GF-D8 (cell line): ENCODE measurements around the gene GAN.
"Not testable (repeated sequence)": the region's sequence is repeated elsewhere in the genome, so short reads cannot be mapped to it uniquely, and the experiment has no call there.

Experiments
- DNase-seq: peaks from one replicate; lab custom pipeline; 2025; lab: John Stamatoyannopoulos, UW

Gene GAN

DNA sequence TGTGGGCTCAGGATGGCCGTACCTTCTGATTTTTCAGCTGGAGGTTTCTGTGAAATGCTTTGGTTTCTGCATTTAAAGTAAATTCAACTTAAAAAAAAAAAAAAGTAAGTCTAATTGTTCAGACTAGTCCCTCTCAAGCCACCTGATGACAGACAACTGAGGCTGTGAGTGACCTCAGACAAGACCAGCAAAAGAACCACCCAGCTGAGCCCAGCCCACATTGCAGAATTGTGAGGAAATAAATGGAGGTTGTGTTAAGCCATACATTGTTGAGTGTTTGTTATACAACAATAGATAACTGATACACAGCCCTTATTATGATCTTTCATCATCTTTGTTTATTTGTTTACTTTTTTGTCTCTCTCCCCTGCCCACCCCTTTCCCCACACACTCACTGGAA lies 85.1 kb downstream of the GAN start:
- no peak for DNase-seq

DNA sequence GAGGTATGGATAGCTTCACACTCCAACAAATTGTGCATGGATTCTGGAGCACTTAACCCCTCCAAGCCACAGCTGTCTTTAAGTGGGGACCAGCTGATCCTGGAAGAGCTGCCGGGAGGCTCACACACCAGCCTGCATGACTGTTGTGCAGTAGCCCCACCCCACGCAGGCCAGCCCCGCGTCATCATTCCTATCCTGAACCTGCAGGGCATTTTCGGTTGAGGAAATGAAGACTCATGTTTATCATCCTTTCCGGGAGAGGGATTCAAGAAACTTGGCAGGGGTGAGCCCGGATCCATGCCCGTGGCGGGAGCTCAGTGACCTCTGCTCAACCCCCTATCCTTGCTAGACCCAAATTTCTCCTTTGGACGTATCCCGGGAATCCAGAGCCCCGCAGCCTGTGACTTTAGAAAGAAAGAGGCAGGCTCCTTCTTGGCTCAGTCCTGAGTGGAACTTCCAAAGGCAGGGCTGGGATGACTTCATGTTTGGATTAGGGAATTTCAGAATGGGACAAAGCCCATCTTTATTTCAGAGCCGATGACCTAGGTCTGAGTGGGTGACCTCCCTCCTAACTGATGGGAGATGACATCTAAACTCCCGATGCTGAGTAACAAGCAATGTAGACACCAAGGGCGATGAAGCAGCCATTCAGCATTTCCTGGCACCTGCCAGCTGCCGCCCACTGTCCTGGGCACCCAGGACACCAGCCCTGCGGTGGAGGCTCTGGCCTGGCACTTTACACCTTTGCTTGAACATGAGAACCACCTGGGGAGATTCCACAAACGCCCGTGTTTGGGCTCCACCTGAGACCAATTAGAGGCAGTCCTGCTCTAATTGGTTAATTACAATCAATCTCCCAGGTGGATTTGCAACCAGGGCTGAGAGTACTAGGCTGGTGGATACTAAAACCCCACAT lies 86.5 kb downstream of the GAN start:
- DNase-seq = no peak

DNA sequence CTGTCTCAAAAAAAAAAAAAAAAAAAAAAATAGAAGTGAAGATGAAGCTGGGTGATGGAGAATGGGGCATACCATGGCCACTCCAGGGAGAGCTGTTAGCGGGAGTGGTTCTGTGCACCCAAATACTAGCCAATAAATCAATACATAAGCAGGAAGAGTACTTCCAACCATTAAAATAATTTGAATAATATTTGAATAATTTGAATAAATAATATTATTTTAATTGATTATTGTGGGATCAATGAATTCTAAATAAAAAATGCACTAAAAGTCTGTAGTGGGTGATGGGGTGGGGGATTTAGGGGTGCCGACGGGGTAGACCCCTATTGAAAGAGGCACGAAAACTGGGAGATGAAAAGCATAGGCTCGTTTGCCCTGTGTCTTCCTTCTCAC lies 88.4 kb downstream of the GAN start:
- no peak for DNase-seq

DNA sequence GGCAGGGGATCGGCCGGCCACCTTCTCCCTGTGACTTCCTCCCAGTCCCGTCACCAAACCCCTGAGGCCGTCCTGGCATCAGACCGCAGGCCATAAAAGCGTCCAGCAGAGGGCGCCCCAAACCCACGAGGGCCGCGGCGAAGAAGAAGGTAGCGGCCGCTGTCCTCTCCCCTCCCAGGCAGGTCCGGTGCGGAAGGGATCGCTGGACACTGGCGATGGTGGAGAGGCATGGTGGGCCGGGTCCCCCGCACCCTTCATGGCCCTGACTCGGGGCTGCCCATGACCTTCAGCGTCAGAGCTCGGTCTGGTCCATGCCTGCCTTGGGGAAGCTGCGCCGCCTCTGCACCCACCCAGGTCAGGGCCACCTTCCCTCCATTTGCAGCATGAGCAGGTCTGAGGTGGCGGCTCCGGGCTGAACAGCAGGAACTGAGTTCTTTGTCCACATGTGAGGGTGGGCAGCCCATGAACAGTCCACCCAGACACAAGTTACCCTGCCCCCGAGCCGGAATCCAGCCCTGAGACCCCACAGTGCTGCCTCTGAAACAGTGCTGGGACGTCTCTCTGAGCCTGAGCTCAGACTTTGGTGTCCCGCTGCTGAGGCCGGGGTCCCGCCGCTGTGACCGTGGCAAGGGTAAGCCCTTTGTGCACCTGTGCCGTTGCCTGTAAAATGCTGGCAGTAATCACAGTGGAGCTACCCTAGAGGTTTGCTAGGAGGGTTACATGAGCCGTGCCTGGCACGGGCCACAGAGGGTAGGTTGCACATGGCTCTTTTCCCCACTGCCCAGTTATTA lies 89.0 kb downstream of the GAN start:
- peak; percentile 26 for DNase-seq

DNA sequence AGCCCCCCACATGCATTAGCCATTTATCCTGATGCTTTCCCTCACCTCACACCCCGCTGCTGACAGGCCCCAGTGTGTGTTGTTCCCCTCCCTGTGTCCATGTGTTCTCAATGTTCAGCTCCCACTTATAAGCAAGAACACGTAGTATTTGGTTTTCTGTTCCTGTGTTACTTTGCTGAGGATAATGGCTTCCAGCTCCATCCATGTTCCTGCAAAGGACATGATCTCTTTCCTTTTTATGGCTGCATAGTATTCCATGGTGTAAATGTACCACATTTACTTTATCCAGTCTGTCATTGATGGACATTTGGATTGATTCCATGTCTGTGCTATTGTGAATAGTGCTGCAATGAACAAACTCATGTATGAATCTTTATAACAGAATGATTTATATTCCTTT lies 90.2 kb downstream of the GAN start:
- DNase-seq = not testable (repeated sequence)

DNA sequence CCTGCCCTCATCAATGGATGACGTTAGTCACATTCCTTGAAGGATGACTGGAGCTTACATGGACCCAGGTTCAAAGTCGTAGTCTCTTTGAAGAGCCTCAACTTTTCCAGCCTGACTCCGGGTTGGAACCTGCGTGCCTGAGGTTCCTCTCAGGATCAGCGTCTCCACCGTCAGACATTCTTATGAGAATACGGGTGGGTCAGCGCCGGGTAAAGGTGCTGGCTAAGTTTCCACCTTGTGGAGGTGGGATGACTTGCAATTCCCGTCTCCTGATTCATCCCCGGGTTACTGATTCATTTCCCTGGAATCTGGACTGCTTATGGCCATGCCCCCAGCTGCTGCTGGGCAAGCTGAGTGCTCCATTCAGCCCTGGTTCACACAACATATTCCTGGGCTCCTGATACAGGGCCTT lies 90.9 kb downstream of the GAN start:
- no peak for DNase-seq

DNA sequence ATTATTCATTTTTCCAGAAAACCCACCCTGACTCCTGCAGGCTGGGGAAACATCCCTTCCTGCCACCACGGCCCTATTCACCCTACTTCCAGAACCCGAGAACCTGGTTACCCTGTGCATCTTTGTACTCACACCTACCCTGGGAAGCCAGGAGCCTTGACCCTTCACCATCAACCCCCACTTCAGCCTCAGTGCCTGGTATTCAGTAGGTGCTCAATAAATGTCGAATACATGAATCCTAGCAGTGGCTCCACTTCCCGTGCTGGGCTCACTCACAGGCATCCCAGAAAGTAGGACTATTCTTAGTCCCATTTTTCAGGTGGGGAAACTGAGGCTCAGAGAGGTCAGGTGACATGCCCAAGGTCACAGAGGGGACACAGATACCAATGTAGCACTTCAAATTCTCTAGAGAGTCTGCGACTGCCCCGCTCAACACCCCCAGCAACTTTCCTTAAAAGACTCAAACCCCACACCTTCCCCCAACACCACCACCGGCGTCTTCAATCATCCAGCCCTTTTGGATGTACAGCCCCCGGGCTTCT lies 93.7 kb downstream of the GAN start:
- no peak for DNase-seq

DNA sequence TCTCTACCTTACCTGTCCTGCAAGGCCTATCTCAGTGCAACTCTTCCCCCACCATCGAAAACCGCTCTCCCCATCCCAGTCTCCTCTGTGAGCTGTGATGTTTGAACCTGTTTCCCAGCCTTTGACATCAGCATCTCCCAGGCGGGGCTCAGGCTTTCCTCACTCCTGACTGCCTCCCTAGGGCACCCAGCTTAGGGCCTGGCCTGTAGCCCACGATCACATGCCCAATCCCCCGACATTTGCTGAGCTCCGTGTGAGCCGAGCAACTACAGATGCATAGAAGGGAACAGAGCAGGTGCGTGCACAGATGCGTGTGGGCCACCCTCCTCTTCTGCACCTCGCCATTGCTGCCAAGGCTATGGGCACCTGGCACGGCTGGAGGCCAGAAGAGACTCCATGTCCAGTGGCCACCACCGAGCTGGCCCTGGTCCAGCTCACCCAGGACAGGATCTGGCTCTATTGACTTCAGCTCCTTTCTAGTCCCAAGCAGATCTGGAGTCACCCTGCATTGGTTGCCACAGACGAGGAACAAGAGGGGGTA lies 94.3 kb downstream of the GAN start:
- DNase-seq = no peak

DNA sequence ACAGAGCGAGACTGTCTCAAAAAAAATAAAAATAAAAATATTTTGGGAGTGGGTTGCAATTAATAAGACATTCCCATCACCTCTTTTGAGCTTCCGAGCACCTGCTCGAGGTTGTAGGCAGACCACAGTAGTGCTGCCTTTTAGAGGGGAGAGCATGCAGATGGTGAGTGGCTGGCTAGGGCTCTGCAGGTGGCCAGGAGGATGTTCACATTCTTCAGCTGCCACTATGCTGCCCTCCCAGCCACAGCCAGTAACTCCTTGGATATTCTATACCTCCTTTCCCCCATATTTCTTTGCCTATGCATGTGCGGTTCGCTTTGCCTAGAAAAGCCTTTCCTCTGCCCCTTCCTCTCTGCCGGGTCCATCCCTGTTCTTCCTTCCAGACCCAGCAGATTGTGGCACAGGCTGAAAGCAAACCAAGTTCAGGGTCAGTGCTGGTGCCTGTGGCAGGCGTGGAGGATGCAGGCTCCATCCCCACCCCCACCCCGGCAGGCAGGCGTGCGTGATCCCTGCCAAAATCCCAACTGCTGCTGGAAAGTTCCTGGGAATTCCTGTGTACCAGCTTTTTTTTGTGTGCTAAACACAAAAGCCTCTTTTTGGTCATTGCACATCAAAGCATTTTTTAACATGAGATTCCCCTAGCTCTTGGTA lies 96.0 kb downstream of the GAN start:
- DNase-seq = no peak

DNA sequence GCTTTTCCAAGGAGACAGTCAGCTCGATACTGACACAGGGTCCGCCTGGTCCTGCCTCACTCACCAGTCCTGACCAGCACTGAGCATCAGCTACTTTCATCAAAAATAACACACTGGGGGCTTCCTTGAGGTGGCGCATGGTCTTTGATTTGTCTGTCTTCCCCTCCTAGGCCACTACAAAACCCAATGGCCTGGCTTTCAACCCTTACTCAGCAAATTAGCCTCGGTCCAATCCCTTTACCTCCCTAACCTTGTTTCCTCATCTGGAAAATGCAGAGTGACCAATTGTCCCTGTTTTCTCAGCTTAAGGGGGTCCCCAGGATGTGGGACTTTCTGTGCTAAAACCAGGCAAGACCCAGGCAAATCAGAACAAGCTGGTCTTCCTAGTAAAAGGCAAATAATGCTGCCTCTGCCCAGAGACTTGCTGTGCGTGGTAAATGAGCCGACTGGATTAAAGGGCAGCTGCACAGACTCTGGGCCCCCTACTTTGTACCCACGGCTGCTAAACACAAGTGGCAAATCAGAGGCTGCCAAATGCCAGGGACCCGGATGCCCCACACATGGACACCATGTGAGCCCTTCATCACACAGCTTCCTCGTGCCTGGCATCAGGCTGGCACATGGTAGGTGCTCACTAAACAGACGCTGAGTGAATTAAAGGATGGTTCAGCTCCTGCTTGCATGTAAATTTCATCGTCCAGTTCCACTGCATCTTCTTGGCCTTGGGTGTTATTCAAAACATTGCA lies 98.7 kb downstream of the GAN start:
- no peak for DNase-seq

DNA sequence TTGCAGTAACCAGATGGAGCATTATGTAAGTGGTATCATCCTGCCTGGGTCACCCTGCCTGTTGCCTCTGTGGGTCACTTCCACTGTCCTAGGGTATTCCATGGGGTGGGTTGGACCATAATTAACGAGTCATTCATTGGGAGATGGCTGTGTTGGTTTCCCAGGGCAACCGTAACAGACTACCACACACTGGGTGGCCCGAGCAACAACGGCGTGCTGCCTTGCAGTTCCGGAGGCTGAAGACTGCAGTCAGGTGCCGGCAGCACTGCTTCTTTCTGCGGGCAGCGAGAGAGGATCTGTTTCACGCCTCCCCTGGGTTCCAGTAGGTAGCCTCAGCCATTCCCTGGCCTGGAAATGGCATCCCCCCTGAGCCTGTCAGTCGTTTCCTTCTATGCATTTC lies 101.0 kb downstream of the GAN start:
- no peak for DNase-seq

DNA sequence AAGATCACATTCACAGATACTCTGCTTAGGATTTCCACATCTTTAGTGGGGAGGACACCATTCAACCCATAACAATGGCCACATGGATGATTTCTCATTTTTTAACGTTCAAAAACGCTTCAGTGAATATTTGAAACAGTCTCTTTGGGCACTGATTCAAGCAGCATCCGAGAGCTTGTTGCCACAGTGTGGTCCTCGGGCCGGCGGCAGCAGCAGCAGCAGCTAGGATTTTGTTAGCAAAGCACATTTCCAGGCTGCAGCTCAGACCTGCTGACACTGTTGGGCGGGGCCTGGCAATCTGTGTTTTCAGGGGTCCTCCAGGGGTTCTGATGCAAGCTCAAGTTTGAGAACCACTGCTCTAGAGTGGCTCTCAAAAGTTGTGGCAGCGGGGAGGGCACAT lies 102.0 kb downstream of the GAN start:
- no peak for DNase-seq

DNA sequence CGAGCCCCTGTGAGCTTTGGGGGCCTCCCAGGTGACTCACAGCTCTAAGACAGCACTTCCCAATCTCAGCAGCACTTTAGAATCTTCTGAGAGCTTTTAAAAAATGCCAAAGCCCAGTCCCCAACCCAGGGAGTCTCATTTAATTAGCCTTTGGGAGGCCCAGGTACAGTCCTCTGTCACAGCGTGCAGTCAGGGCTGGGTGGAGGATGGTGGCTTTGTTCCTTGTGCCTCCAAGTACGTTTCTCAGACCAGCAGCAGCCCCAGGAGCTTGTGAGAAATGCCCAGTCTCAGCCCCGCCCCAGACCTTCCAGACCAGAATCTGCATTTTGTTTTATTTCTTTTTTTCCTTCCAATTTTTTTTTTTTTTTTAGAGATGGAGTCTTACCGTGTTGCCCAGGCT lies 102.4 kb downstream of the GAN start:
- DNase-seq = no peak

DNA sequence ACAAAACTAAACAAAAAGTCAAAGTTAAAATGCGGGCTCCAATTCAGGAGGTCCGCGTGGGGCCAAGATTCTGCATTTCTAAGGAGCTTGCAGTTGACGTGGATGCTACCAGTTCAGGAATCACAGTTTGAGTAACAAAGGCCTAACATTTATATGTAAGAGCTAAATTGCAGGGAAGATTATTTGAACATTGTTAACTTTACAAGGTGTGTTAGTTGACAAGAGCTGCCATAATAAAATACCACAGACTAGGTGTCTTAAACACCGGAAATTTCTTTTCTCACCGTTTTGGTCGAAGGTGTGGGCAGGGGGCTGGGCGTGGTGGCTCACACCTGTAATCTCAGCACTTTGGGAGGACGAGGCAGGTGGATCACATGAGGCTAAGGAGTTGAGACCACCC lies 105.0 kb downstream of the GAN start:
- no peak for DNase-seq

DNA sequence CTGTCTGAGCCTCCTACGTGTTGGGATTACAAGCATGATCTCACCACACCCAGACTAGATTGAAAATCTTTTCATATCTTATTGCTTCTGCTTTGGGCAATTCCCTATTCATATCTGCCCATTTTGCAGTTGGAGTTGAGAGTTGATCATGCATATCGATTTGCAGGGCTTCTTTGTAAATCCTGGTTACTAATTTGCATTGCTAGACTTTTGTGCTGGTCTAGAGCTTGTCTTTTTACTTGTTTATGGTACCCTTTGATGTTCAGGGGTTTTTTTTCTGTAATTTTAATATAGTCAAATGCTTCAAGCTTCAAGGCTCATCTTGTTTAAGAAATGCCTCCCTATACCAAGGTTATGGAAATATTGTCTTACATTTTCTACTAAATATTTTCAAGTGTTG lies 106.4 kb downstream of the GAN start:
- no peak for DNase-seq

DNA sequence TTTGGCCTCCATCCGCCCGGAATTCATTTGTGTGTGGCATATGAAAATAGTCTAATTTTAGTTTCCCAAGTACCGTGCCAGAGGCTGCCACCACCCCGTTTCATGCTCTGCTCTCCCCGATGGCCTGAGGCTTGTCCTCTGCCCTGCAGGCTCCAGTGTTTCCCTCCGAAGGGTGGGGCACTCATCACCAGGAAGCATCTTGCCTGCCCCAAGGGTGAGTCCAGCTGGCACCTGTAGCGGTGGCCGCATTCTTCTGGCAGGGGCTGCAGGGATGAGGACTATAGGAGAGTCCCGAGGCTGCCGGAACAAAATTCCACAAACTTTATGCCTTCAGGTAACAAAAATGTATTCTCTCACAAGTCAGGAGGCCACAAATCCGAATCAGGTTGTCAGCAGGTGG lies 106.8 kb downstream of the GAN start:
- no peak for DNase-seq

DNA sequence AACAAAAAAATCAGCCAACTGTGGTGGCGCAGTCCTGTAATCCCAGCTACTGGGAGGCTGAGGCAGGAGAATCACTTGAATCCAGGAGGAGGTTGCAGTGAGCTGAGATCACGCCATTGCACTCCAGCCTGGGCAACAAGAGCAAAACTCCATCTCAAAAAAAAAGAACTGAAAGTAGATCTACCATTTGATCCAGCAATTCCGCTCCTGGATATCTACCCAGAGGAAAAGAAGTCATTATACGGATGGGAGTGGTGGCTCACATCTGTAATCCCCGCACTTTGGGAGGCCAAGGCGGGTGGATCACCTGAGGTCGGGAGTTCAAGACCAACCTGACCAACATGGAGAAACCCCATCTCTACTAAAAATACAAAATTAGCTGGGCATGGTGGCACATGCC lies 107.4 kb downstream of the GAN start:
- DNase-seq = not testable (repeated sequence)

DNA sequence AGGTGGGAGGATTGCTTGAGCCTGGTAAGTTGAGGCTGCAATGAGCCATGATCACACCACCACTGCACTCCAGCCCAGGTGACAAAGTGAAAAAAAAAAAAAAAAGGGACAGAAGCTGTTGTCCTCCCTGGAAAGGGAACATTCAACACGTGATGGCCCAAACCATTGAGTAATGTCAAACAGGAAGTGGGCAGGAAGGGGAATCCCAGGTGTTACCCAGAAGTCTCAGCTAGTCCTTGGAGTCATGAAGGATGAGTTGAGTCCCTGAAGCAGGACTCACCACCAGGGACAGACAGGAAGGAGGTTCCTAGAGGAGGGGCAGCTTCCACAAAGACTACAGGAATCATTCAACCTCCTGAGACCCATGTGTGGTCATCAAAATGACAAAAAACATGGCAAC lies 110.0 kb downstream of the GAN start:
- no peak for DNase-seq

DNA sequence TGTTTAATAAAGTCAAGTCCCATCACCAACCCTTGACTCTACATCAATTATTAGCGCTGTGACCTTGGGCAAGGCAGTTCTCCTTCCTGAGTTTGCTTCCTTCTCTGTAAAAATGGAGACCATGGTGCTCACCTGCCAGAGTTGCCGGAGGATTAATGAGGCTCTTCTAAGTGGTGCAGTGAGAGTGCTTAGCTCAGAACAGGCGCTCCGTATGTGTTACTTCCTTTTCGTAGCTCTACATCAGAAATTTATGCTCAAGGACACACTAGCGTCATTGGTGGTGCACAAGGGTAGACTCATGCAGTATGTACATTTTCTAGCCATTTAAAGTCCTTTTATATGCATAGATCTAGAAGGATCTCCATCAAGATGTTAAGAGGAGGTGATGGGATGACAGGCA lies 112.5 kb downstream of the GAN start:
- DNase-seq = no peak

DNA sequence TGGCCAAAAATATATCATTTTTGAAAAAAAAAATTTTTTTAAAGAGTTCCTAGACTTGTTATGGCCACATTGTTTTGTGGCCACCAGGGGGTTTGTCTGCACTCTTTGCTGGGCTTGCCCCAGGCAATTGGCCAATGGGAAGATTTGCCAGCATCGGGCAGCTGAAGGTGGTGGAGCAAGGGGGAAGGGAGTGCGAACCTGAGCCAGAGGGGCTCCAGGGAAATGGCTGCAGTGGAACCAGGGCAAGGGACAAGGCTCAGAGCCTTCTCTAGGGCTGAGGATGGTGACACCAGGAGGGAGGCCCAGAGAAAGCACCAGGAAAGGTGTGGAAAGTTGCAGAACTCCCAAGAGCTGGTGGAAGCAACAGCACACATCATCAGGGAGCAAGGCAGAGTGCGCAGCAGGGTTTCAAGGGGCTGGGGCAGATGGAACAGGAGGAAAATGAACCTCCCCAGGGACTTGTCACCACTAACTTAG lies 114.3 kb downstream of the GAN start:
- no peak for DNase-seq

DNA sequence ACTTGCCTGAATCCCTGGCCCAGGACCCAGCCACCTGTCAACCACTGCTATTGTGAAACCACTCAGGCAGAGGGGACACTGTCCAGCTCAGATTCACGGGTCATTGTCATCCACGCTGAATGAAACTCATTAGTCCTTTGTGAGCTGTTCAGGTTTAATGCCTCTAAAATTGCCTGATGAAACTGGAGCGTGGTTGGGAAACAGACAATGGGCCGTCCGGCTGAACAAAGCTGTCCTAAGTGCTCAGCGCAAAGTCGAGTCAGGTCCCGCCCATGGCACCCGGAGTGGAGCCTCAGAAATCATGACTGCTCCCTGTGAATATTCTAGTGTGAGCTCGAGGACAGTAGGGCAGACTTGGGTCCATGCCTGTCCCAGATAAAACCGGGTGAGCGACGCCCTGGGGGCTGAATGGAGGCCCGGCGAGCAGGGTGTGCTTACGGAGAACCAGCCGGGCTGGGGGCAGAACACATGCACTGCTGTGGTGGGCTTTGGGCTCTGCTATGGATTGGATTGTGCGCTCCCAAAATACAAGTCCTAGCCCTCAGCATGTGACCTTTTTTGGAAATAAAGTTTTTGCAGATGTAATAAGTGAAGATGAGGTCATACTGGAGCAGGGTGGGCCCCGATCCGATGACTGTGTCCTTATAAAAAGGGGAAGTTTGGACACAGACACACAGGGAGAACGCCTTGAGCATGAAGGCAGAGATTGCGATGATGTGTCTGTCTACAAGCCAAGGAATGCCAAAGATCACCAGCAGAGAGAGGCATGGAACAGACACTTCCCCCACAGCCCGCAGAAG lies 117.0 kb downstream of the GAN start:
- no peak for DNase-seq
